Calu3 (cell line): Measurements from ENCODE around the gene MARK4. TPM values are rescaled to one million over a fixed set of nuclear protein-coding genes. Genes with fewer than 3 reads are reported as not detected.

Source experiments
- BruUV-seq: library from RNA; stranded (reverse); fragments of 400-500 nt; replicated peaks from 2 replicates; lab custom pipeline; 2021; lab: Mats Ljungman, UMichigan
- CTCF ChIA-PET: fragments of 300-600 bp; sonication (Branson Sonifier 250); formaldehyde crosslinking; loops from one replicate; lab custom pipeline; 2022; ENCODE audit warnings: antibody characterized with exemption; lab: Charles Lee
- DNase-seq: peaks from one replicate; pipeline ENCODE4 v3.0.0; 2022
- H3K27ac Mint-ChIP-seq: one replicate; pipeline ENCODE4 v1.8.0; 2022; ENCODE audit warnings: mixed read lengths; ENCODE audit not compliant: unreplicated experiment
- H3K27me3 Mint-ChIP-seq: one replicate; pipeline ENCODE4 v1.8.0; 2022; ENCODE audit warnings: mixed read lengths; ENCODE audit not compliant: unreplicated experiment
- H3K36me3 Mint-ChIP-seq: one replicate; pipeline ENCODE4 v1.8.0; 2022; ENCODE audit warnings: mild to moderate bottlenecking, moderate library complexity, mixed read lengths; ENCODE audit not compliant: insufficient read depth, unreplicated experiment
- H3K4me1 Mint-ChIP-seq: one replicate; pipeline ENCODE4 v1.8.0; 2022; ENCODE audit warnings: mild to moderate bottlenecking, low read depth, mixed read lengths; ENCODE audit not compliant: unreplicated experiment
- H3K4me3 Mint-ChIP-seq: one replicate; pipeline ENCODE4 v1.8.0; 2022; ENCODE audit warnings: mild to moderate bottlenecking, low read depth, moderate library complexity, mixed read lengths; ENCODE audit not compliant: unreplicated experiment
- H3K9me3 Mint-ChIP-seq: one replicate; pipeline ENCODE4 v1.8.0; 2022; ENCODE audit warnings: low read depth, mixed read lengths; ENCODE audit not compliant: unreplicated experiment
- intact Hi-C: fragments of 100-400 bp; cut with micrococcal nuclease; formaldehyde crosslinking; loops from one replicate; pipeline ENCODE4 v1.10.0; 2022; ENCODE audit not compliant: unreplicated experiment
- total RNA-seq: library from RNA; stranded (reverse); gene quantifications from 2 replicates; pipeline ENCODE4 v1.2.3, GENCODE V29; 2022
- TF ChIP-seq, protein P1 (sequence below): fragments of 200-600 bp; IDR thresholded peaks from one replicate; pipeline ENCODE4 v1.8.0; 2022; ENCODE audit warnings: antibody characterized with exemption; ENCODE audit not compliant: unreplicated experiment

Gene MARK4
- total RNA-seq, 1 experiment from 2014 or later, result 45.9 TPM

GRCh38 chr19:45352914-45353796 lies 102.1 kb downstream of the MARK4 start:
- BruUV-seq, result no TSS peak
- H3K36me3 Mint-ChIP-seq, result peaks cover 55% of the 10 kb centered on the region
- CTCF ChIA-PET, result interaction anchor here (1.2 kb wide), 1 partner anchor 15 kb away, joined by 5 read pairs; no protein-coding TSS in a partner anchor
- no peak overlapping the region for H3K4me3 Mint-ChIP-seq
- no peaks in the 10 kb centered on the region for H3K27me3 Mint-ChIP-seq
- H3K4me1 Mint-ChIP-seq, result no peaks in the 10 kb centered on the region
- H3K27ac Mint-ChIP-seq, result no peak overlapping the region
- no peaks in the 10 kb centered on the region for H3K9me3 Mint-ChIP-seq
- intact Hi-C loops, result no loop called here
- no peak for DNase-seq
- TF ChIP-seq, protein P1, sequence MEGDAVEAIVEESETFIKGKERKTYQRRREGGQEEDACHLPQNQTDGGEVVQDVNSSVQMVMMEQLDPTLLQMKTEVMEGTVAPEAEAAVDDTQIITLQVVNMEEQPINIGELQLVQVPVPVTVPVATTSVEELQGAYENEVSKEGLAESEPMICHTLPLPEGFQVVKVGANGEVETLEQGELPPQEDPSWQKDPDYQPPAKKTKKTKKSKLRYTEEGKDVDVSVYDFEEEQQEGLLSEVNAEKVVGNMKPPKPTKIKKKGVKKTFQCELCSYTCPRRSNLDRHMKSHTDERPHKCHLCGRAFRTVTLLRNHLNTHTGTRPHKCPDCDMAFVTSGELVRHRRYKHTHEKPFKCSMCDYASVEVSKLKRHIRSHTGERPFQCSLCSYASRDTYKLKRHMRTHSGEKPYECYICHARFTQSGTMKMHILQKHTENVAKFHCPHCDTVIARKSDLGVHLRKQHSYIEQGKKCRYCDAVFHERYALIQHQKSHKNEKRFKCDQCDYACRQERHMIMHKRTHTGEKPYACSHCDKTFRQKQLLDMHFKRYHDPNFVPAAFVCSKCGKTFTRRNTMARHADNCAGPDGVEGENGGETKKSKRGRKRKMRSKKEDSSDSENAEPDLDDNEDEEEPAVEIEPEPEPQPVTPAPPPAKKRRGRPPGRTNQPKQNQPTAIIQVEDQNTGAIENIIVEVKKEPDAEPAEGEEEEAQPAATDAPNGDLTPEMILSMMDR, result no peak

DNA sequence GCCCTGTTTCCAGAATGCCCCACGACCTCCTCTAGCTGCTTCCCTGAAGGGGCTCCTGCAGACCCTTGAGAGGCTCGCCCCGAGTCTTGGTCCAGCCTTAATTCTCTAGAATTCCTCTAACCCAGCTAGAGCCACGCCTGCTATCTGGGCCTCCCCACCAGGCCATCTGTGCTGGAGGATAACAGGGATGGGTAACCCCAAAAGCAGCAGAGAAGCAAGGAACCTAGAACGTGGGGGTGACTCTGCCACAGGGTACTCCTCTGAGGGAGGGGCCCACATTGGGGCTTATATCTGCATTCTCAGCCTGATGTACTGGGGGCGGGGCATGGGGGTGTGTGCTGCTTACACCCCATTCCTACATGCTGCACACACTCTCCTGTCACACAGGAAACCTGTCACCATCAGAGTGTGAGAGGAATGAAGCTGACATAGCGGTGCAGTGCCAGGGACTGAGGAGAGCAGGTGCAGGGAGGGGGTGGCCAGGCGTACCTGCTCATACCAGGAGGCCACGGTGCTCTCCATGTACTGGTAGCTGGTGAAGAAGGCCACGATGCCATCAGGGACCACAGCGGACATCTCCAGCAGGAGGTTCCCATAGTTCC lies 103.3 kb downstream of the MARK4 start:
- no peak overlapping the region for H3K27ac Mint-ChIP-seq
- peaks cover 51% of the 10 kb centered on the region for H3K36me3 Mint-ChIP-seq
- intact Hi-C loops, result no loop called here
- H3K4me3 Mint-ChIP-seq, result no peak overlapping the region
- no peak for DNase-seq
- TF ChIP-seq, protein P1, result no peak
- H3K9me3 Mint-ChIP-seq, result no peaks in the 10 kb centered on the region
- BruUV-seq, result no TSS peak
- no peaks in the 10 kb centered on the region for H3K4me1 Mint-ChIP-seq
- no peaks in the 10 kb centered on the region for H3K27me3 Mint-ChIP-seq
- CTCF ChIA-PET, result interaction anchor here (1.2 kb wide), 1 partner anchor 14 kb away, joined by 5 read pairs; no protein-coding TSS in a partner anchor

Other genes with a start within 250 kb of the MARK4 start
- gene RELB, start 249.8 kb upstream of the MARK4 start, total RNA-seq, result 37.9 and 44.5 TPM in 2 replicates
- gene CLASRP, start 212.2 kb upstream of the MARK4 start, total RNA-seq, result 115 and 126 TPM in 2 replicates
- gene ZNF296, start 174.8 kb upstream of the MARK4 start, total RNA-seq, result 5.3 and 6.3 TPM in 2 replicates
- 36.0 and 42.0 TPM in 2 replicates for gene GEMIN7, start 172.0 kb upstream of the MARK4 start, total RNA-seq
- gene PPP1R37, start 158.1 kb upstream of the MARK4 start, total RNA-seq, result 45.7 and 59.7 TPM in 2 replicates
- gene NKPD1, start 90.3 kb upstream of the MARK4 start, total RNA-seq, result 0.64 TPM in 2 replicates
- 55.7 and 57.0 TPM in 2 replicates for gene TRAPPC6A, start 73.0 kb upstream of the MARK4 start, total RNA-seq
- gene BLOC1S3, start 72.5 kb upstream of the MARK4 start, total RNA-seq, result 22.7 and 25.2 TPM in 2 replicates
- gene EXOC3L2, start 5.9 kb upstream of the MARK4 start, total RNA-seq, result not detected in 2 replicates
- gene CKM, start 71.6 kb downstream of the MARK4 start, total RNA-seq, result not detected in 2 replicates
- gene KLC3, start 89.5 kb downstream of the MARK4 start, total RNA-seq, result 3.3 and 4.5 TPM in 2 replicates
- 56.4 and 57.7 TPM in 2 replicates for gene ERCC2, start 119.3 kb downstream of the MARK4 start, total RNA-seq
- gene PPP1R13L, start 153.8 kb downstream of the MARK4 start, total RNA-seq, result 98.4 and 135 TPM in 2 replicates
- gene POLR1G, start 155.4 kb downstream of the MARK4 start, total RNA-seq, result 22.5 and 25.8 TPM in 2 replicates
- 55.7 and 58.9 TPM in 2 replicates for gene ERCC1, start 172.6 kb downstream of the MARK4 start, total RNA-seq
- 18.7 and 23.8 TPM in 2 replicates for gene FOSB, start 216.7 kb downstream of the MARK4 start, total RNA-seq
- gene RTN2, start 245.8 kb downstream of the MARK4 start, total RNA-seq, result 5.7 and 7.2 TPM in 2 replicates
- gene PPM1N, start 247.2 kb downstream of the MARK4 start, total RNA-seq, result 5.0 and 6.8 TPM in 2 replicates